HepG2 (cell line): ENCODE measurements around the gene IGF2BP3. TPM values are rescaled to one million over a fixed set of nuclear protein-coding genes. Genes with fewer than 3 reads are reported as not detected.

Experiments
- CEBPZ ChIP-seq: IDR thresholded peaks from 2 replicates; pipeline ENCODE4 v1.6.1; 2012; ENCODE audit warnings: low read length, improper control_type of control experiment
- CENPX ChIP-seq: sonication (generic); formaldehyde crosslinking; IDR thresholded peaks from 2 replicates; pipeline ENCODE4 v1.9.0; 2021; ENCODE audit warnings: mild to moderate bottlenecking, missing genetic modification reagents, moderate library complexity
- DNMT1 ChIP-seq: sonication (generic); formaldehyde crosslinking; IDR thresholded peaks from 2 replicates; pipeline ENCODE4 v1.5.1; 2020; ENCODE audit warnings: mild to moderate bottlenecking, missing genetic modification reagents
- GFI1 ChIP-seq: sonication (generic); formaldehyde crosslinking; IDR thresholded peaks from 2 replicates; pipeline ENCODE4 v1.5.0; 2020; ENCODE audit warnings: missing genetic modification reagents, mild to moderate bottlenecking, borderline replicate concordance
- HMGXB3 ChIP-seq: sonication (generic); formaldehyde crosslinking; IDR thresholded peaks from 2 replicates; pipeline ENCODE4 v1.4.0; 2020; ENCODE audit warnings: missing genetic modification reagents, borderline replicate concordance
- HOMEZ ChIP-seq: IDR thresholded peaks from 2 replicates; pipeline ENCODE4 v1.6.1; 2016; ENCODE audit warnings: low read depth
- NCOA5 ChIP-seq: sonication (generic); formaldehyde crosslinking; IDR thresholded peaks from 2 replicates; pipeline ENCODE4 v1.4.0; 2020; ENCODE audit warnings: missing genetic modification reagents
- RORA ChIP-seq: sonication (generic); formaldehyde crosslinking; IDR thresholded peaks from 2 replicates; pipeline ENCODE4 v1.5.0; 2020; ENCODE audit warnings: mild to moderate bottlenecking, missing genetic modification reagents, moderate library complexity
- TRAFD1 ChIP-seq: sonication (generic); formaldehyde crosslinking; IDR thresholded peaks from 2 replicates; pipeline ENCODE4 v1.5.1; 2020; ENCODE audit warnings: missing genetic modification reagents, mild to moderate bottlenecking, borderline replicate concordance
- ZBTB44 ChIP-seq: sonication (generic); formaldehyde crosslinking; IDR thresholded peaks from 2 replicates; pipeline ENCODE4 v1.4.0; 2020; ENCODE audit warnings: missing genetic modification reagents
- ZNF234 ChIP-seq: sonication (generic); formaldehyde crosslinking; conservative IDR thresholded peaks from 2 replicates; pipeline ENCODE4 v1.5.1; 2020; ENCODE audit warnings: mild to moderate bottlenecking, missing genetic modification reagents
- ZNF251 ChIP-seq: sonication (generic); formaldehyde crosslinking; IDR thresholded peaks from 2 replicates; pipeline ENCODE4 v1.9.0; 2021; ENCODE audit warnings: mild to moderate bottlenecking, missing genetic modification reagents
- ZNF354B ChIP-seq: sonication (generic); formaldehyde crosslinking; IDR thresholded peaks from 2 replicates; pipeline ENCODE4 v1.8.0; 2022; ENCODE audit warnings: mild to moderate bottlenecking, missing genetic modification reagents
- ZNF597 ChIP-seq: sonication (generic); formaldehyde crosslinking; IDR thresholded peaks from 2 replicates; pipeline ENCODE4 v1.5.0; 2020; ENCODE audit warnings: missing genetic modification reagents
- ZNF761 ChIP-seq: sonication (generic); formaldehyde crosslinking; conservative IDR thresholded peaks from 2 replicates; pipeline ENCODE4 v1.4.0; 2020; ENCODE audit warnings: mild to moderate bottlenecking, missing genetic modification reagents
- ZNF773 ChIP-seq: sonication (generic); formaldehyde crosslinking; IDR thresholded peaks from 2 replicates; pipeline ENCODE4 v1.4.0; 2020; ENCODE audit warnings: missing genetic modification reagents, borderline replicate concordance
- polyA plus RNA-seq, 8 experiments: library from polyadenylated mRNA; depleted of rRNA in 3 of 8; stranded (reverse) in 7 of 8; unstranded in 1 of 8; fragments of >200 nt; fragmentation: Illumina TruSeq in 4 of 8; extraction: Trizol in 4 of 8; gene quantifications; 2 replicates each; pipeline versions ENCODE4 v1.2.1 to v1.2.3, GENCODE V29; 2011 to 2016; ENCODE audit warnings: low read depth in 4 of 8, missing spikeins in 1 of 8, mixed read lengths in 1 of 8; ENCODE audit not compliant: insufficient read depth in 1 of 8
- total RNA-seq, 5 experiments: library from RNA; depleted of rRNA; stranded (reverse); fragments of >200 nt; fragmentation: Illumina TruSeq; extraction: Trizol; gene quantifications; 2 replicates each; pipeline ENCODE4 v1.2.3, GENCODE V29; 2016; ENCODE audit warnings: low read depth in 1 of 5

Gene IGF2BP3
- total and polyA plus RNA-seq, 2 of the 13 experiments (the other 11 are each of a cell fraction or from before 2014, with no cell fraction given) = 37.7 to 39.5 TPM

GRCh38 chr7:23358152-23358674, 112.1 kb downstream of the IGF2BP3 start (continued):
- TF ChIP-seq HMGXB3 (CRISPR knock-in tag) = no peak
- TF ChIP-seq DNMT1 (CRISPR knock-in tag) = no peak
- TF ChIP-seq GFI1 (CRISPR knock-in tag) = no peak
- TF ChIP-seq CEBPZ = no peak
- TF ChIP-seq ZNF251 (CRISPR knock-in tag) = no peak
- no peak for TF ChIP-seq NCOA5
- no peak for TF ChIP-seq ZNF354B (CRISPR knock-in tag)
- TF ChIP-seq HOMEZ (CRISPR knock-in tag) = peak; percentile 73; the same call in 1 of the 2 replicates
- no peak for TF ChIP-seq ZNF761
- no peak for TF ChIP-seq ZBTB44 (CRISPR knock-in tag)
- no peak for TF ChIP-seq RORA (CRISPR knock-in tag)
- TF ChIP-seq ZNF234 = no peak
- no peak for TF ChIP-seq ZNF597
- no peak for TF ChIP-seq TRAFD1
- no peak for TF ChIP-seq CENPX
- no peak for TF ChIP-seq ZNF773 (CRISPR knock-in tag)
